GM21576 (cell line): ENCODE results near the gene AKAP11.
A peak's percentile ranks its signal among the peaks of the same experiment; 100 is the strongest.
"Not testable (repeated sequence)": the region's sequence is repeated elsewhere in the genome, so short reads cannot be mapped to it uniquely, and the experiment has no call there.

Source experiments
- ATAC-seq: cut with Tn5 transposase; IDR thresholded peaks from one replicate; pipeline ENCODE4 v1.9.1; 2021; ENCODE audit warnings: mild to moderate bottlenecking, moderate library complexity; ENCODE audit not compliant: unreplicated experiment

AKAP11 gene, protein sequence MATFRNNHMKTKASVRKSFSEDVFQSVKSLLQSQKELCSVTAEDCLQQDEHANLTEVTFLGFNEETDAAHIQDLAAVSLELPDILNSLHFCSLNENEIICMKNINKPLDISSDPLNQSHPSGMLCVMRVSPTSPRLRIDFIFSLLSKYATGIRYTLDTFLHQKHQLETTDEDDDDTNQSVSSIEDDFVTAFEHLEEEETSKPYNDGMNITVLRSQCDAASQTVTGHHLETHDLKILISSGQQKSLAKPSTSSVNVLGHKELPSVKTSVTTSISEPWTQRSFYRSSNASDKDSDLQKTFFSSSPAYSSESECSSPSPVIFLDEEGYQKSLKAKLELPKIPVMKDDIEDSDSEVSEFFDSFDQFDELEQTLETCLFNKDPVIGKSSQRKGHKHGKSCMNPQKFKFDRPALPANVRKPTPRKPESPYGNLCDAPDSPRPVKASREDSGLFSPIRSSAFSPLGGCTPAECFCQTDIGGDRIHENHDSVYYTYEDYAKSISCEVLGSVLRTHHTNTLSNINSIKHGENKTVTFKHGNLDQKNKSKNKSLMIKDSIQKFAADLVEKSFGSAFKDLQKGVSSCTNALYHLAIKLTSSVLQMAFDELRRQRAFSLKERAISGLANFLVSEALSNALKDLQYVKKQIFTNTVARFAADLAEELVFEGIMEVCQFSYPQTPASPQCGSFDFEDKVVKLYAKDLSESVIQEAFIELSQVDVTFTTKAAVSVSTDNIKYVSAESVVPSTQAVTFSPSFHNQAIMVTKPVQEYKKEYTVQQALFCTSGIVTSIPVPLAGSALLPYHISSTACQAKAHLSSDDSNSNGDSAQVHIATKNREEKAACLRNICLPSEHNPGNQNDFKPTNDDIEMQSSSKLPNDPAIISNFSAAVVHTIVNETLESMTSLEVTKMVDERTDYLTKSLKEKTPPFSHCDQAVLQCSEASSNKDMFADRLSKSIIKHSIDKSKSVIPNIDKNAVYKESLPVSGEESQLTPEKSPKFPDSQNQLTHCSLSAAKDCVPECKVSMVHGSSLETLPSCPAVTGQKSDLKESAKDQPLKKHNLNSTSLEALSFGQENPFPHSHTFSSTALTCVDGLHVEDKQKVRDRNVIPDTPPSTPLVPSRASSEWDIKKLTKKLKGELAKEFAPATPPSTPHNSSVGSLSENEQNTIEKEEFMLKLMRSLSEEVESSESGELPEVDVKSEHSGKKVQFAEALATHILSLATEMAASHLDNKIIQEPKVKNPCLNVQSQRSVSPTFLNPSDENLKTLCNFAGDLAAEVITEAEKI (N-terminal part only)

DNA sequence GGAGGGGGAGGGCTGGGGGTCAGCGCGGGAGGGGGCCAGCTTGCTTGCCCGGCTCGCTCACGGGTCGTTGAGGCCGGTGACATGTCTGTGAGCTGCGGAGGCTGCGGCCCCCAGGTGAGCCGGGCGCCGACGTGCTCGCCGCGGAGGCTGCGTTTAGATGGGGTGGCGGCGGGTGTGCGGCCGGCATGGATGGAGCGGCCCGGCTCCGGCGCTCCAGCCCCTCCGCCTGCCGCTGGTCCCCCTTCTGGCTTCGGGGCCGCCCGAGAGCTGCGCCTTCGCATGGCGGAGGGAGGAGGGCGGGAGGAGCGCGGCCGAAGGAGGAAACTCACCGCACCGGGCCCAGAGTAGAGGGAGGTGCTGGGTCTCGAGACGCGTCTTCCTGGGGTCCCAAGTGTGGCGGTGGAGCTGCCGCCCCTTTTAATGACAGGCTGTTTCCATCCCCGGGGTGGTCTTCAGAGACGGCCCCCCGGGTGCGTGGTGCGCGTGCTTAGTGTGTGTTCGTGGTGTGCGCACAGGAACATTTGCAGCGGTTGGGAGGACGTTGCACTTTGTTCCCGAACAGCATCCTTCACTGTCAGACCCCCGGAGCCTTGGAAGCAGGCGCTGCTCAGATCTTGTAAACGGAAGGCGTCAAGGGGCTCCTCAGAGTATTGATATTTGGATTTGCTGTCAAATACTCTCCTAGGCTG lies at the start of gene AKAP11:
AKAP11 (plus strand) TSS at position 38 of the 689 bp plus-strand sequence. CDS start 14,197 bp downstream, outside the sequence.
- ATAC-seq, result peak; percentile 12

- ATAC-seq, result no peak
Measured at GRCh38 chr13:42223681-42224080, 48.3 kb upstream of the AKAP11 start.

GRCh38 chr13:42225051-42225450 lies 46.9 kb upstream of the AKAP11 start:
- ATAC-seq, result no peak

DNA sequence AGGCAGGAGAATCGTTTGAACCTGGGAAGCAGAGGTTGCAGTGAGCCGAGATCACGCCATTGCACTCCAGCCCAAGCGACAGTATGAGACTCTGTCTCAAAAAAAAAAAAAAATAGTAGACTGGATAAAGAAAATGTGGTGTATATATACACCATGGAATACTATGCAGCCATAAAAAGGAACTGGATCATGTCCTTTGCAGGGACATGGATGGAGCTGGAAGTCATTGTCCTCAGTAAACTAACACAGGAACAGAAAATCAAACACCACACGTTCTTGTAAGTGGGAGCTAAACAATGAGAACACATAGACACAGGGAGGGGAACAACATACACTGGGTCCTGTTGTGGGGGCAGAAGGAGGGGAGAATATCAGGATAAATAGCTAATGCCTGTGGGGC lies 45.2 kb upstream of the AKAP11 start:
- not testable (repeated sequence) for ATAC-seq

- ATAC-seq, result no peak
Measured at GRCh38 chr13:42228527-42228926, 43.4 kb upstream of the AKAP11 start.

GRCh38 chr13:42229287-42229686 lies 42.7 kb upstream of the AKAP11 start:
- ATAC-seq, result no peak

DNA sequence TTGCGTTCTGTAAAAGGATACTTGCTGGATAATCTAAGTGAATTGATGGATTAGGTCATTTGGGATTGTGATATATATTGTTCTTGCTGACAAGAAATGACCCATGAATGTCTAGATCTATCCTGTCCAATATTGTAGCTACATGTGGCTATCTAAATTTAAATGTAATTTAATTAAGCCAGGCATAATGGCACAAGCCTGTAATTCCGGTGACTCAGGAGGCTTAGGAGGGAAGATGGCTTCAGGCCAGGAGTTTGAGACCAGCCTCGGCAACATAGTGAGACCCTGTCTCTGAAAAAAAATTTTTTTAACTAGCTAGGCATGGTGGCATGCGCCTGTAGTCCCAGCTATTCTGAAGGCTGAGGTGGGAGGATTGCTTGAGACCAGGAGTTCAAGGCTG lies 39.3 kb upstream of the AKAP11 start:
- ATAC-seq, result no peak

DNA sequence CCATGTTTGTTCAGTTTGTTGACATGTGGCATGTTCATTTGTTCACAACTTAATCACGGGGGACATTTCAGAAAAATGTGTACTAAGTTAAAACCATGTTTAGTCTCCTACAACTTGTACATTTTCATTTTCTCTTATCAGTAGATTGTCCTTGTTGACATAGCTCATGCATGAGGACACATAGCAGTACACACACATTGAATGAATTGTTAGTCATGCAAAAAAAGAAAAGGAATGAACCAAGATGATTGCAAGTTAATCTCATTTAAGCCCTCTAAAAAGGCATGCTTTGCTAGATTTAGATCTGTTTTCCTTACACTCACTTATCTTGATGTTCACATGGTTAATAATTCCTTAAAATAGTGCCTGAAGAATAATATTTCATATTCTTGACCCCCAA lies 38.2 kb upstream of the AKAP11 start:
- no peak for ATAC-seq

DNA sequence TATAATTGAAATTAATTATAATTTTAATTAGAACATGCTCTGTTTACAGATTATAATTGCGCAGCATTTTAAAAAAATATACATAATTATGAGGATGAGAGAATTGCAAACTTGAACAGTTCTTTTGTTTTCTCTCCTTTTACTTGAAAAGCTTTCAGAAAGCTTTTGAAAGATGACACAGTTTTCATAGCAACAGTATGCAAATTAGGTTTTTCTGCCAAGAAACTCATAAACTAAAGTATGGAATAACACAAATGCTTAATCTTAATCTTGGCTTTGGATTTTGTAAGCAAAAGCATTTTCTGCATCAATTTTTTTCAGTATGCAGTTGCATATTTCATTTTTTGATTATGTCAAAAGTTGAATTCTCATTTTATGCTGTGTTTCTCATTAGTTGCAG lies 32.8 kb upstream of the AKAP11 start:
- no peak for ATAC-seq

DNA sequence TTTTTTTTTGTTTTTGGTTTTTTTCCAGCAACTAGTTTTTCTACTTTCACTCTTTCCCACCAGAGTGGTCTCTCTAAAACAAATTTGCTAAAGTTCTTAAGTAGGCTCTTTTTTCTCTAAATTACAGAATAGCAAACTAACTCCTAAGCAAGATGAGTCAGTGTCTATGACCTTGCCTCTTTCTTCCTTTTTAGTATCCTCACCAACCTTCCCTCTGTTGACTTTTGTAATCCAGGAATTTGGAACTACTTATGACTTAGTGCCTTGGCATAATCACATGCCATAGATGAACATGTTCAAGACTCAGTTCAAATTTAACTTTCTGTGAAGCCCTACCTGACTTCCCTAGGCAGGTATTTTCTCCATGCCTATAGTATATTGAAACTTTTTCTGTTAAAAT lies 32.3 kb upstream of the AKAP11 start:
- no peak for ATAC-seq

DNA sequence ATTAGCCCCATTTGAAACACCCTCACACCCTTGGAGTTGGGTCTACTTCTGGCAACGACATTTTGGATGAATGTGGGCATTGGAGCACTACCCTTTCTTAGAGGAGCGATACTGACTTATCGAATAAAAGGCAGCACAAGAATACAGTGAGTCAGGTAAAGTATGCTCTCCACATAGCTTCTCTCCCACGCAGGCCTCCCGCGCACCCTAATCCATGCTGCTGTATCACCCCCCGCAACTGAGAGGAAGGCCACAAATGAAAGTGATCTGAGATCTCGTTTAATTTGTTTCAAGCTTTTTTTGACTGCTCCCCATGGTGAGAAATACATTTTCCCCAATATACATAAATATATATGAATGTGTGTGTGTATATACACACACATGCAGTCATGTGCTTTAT lies 25.4 kb upstream of the AKAP11 start:
- ATAC-seq, result no peak

- no peak for ATAC-seq
Measured at GRCh38 chr13:42247883-42248282, 24.1 kb upstream of the AKAP11 start.

GRCh38 chr13:42255886-42256285 lies 16.1 kb upstream of the AKAP11 start:
- no peak for ATAC-seq

DNA sequence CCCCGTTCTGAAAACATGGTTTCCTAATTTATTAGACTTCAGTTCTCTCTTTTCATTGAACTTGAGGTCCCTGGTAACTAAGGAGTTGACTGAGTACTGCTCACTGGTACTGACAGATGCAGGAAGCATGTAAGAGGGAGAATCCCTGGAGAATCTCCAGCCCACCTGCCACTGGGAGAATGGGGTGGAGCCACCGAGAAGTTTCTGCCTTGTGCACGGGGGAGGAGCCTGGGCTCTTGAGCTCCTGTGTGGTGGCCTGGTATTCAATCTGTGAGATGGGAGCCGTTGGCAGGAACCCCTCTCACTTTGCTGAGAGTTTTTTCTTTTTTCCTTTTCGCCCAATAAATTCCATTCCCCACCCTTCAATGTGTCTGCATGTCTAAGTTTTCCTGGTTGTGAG lies 13.2 kb upstream of the AKAP11 start:
- no peak for ATAC-seq

DNA sequence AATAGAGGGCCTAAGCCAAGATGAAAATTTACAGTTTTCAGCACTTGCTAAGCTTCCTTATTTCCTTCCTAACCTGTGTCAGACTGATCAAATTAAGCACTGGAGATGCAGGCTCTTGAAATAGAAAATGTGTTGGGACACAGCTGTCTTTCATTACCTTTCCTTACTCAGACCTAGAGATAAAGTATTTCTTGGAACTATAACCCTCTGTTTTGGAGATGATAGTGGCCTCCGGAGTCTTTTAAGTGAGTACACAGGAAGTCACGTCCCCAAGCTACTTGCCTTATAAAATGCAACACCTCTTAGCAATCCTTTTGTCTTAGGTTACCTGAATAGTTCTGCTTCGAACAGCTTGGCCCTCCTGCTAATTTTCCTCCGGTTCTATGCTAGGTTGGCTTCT lies 12.4 kb upstream of the AKAP11 start:
- ATAC-seq, result no peak

DNA sequence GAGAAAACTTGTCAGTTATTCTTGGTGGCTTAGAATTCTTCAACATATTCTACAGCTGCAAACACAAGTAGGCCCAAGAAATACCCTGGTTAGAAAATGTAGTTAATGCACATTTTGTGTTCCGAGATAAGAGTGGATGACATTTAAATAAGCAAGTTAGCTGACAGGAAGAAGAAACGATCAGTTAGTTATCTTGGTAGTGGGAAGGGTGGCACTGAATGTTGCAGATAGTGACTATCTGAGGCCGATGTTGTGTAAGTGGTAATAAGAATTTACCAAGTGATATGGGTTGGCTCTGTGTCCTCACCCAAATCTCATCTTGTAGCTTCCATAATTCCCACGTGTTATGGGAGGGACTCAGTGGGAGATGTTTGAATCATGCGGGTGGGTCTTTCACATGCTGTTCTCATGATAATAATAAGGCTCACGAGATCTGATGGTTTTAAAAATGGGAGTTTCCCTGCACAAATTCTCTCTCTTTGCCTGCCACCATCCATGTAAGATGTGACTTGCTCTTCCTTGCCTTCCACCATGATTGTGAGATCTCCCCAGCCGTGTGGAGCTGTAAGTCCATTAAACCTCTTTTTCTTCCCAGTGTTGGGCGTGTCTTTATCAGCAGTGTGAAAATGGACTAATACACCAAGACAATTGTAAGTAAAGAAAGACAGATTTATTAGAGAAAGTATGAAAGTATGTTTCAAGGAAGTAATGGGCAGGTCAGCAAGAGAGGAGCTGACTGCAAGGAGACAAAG lies 10.9 kb upstream of the AKAP11 start:
- no peak for ATAC-seq

DNA sequence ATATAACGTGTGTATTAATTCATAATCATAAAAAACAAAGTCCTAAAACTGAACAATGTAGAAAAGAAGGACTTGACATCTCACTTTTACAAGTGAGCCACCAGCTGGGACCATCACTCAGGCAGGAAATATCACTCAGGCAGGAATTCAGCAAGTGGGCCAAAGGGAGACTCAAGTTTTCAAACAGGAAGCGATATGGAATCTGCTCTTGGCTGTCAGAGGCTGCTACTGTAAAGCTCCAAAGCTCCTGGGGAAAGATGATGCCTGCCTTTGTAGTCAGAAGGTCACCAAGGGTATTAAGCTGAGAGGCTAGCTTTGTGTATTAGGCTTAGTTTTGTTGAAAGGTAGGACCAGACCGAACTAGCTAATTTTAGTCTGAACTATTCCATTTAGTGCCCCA lies 5.5 kb upstream of the AKAP11 start:
- no peak for ATAC-seq

- no peak for ATAC-seq
Measured at GRCh38 chr13:42270160-42270856, 1.6 kb upstream of the AKAP11 start.

DNA sequence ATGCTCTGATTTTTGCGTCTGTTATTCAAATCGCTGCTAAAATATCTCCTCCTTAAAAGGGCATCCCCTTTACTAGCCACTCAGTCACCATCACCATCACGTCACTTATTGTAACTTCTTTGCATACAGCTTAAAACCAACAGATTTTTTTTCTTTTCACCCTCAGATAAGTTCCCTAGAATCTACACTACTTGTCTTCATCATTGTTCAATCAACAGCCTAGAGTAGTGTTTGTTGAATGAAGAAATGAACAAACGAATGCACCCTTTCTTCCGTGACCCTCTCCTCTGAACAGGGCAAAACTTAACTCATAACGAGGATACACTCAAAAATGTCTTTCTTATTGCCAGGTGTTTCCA lies 1.1 kb upstream of the AKAP11 start:
- no peak for ATAC-seq
